Measurements from ENCODE around the gene PNLIPRP3. TPM values are rescaled to one million over a fixed set of nuclear protein-coding genes. Genes with fewer than 3 reads are reported as not detected.

The PNLIPRP3 gene
- total and polyA plus RNA-seq, 9 of the 15 experiments (the other 6 are each of a cell fraction or from before 2014, with no cell fraction given), result not detected

- Histone ChIP-seq H3K79me2 (ENCODE audit: control insufficient read depth, insufficient read depth, low read length) (no peaks in the 10 kb centered on the region), H3K4me2 (ENCODE audit: insufficient read depth, low read length) (no peak overlapping the region), H3K9ac (ENCODE audit: insufficient read depth in 1 of 2, low read depth in 2 of 2, low read length in 2 of 2) (no peak overlapping the region), H3K36me3 (ENCODE audit: control insufficient read depth, insufficient read depth, low read length) (no peaks in the 10 kb centered on the region), H3K4me1 (replicated peaks in 1 of 2; ENCODE audit: control insufficient read depth in 2 of 2, insufficient read depth in 2 of 2, low read length in 2 of 2) (no peaks in the 10 kb centered on the region), H3K9me1 (ENCODE audit: control insufficient read depth, insufficient read depth, low read length) (no peaks in the 10 kb centered on the region), H3K27me3 (ENCODE audit: control insufficient read depth in 2 of 2, insufficient read depth in 2 of 2, low read length in 2 of 2) (no peaks in the 10 kb centered on the region), H2AFZ (ENCODE audit: low read depth, low read length) (no peak overlapping the region), H4K20me1 (replicated peaks; ENCODE audit: control insufficient read depth, insufficient read depth, low read length) (no peaks in the 10 kb centered on the region), H3K9me3 (replicated peaks; ENCODE audit: control insufficient read depth, insufficient read depth, low read depth, low read length) (no peaks in the 10 kb centered on the region), H3K4me3 (no peak overlapping the region), H3K27ac (ENCODE audit: extremely low read depth, low read depth, low read length) (no peak overlapping the region)
- POLR2A ChIA-PET, result no interaction called here
- in situ Hi-C loops (cut with MboI) (no loop called here), intact Hi-C loops (cut with micrococcal nuclease) (no loop called here)
- ATAC-seq, result no peak
- no peak for FAIRE-seq
- DNase-seq (ENCODE audit: extremely low read depth in 1 of 4, low spot score in 3 of 4), result no peak
- no CpG with 5 or more reads among the region's 1 CpG for WGBS (ENCODE audit: insufficient coverage, low coverage, missing lambda C conversion rate)
- CTCF ChIA-PET (ENCODE audit: low intra/inter-chr PET ratio), result no interaction called here
- BruUV-seq (replicated peaks), result no TSS peak
- TF ChIP-seq ARID2 (IDR thresholded peaks at IDR 0.05) (no peak), KDM1A (IDR thresholded peaks at IDR 0.05) (no peak), ZNF76 (CRISPR knock-in tag; IDR thresholded peaks at IDR 0.05; ENCODE audit: borderline replicate concordance) (no peak), JUN (IDR thresholded peaks at IDR 0.05; ENCODE audit: borderline replicate concordance, low read depth, low read length) (no peak), JUN (CRISPR knock-in tag; IDR thresholded peaks at IDR 0.05; ENCODE audit: borderline replicate concordance) (no peak), HNRNPLL (IDR thresholded peaks at IDR 0.05; ENCODE audit: low read depth, low read length, poor library complexity, severe bottlenecking) (no peak), NUFIP1 (IDR thresholded peaks at IDR 0.05; ENCODE audit: partially characterized antibody) (no peak), RBFOX2 (IDR thresholded peaks at IDR 0.05; ENCODE audit: low read depth, low read length) (no peak), THRAP3 (IDR thresholded peaks at IDR 0.05; ENCODE audit: borderline replicate concordance) (no peak), HSF4 (CRISPR knock-in tag; IDR thresholded peaks at IDR 0.05; ENCODE audit: borderline replicate concordance) (no peak), KLF16 (IDR thresholded peaks at IDR 0.05) (no peak), COPS2 (conservative IDR thresholded peaks at IDR 0.05) (no peak), NR4A1 (CRISPR knock-in tag; IDR thresholded peaks at IDR 0.05) (no peak), NR4A1 (tag; IDR thresholded peaks at IDR 0.05) (no peak), GABPA (tag; conservative IDR thresholded peaks at IDR 0.05; ENCODE audit: low read depth) (no peak), MTA3 (IDR thresholded peaks at IDR 0.05; ENCODE audit: borderline replicate concordance) (no peak), ZEB2 (IDR thresholded peaks at IDR 0.05) (no peak), GATAD2B (IDR thresholded peaks at IDR 0.05; ENCODE audit: borderline replicate concordance) (no peak)
Measured at GRCh38 chr10:116421815-116422214, 5.8 kb upstream of the PNLIPRP3 start.

Measured in K562 (cell line).